Activated gamma-delta T cell (primary cell): Measurements from ENCODE around the gene CAPZA2.
"Not testable (repeated sequence)": the region's sequence is repeated elsewhere in the genome, so short reads cannot be mapped to it uniquely, and the experiment has no call there.

Experiments used
- DNase-seq: peaks from one replicate; lab custom pipeline; 2025; lab: John Stamatoyannopoulos, UW

CAPZA2 gene

DNA sequence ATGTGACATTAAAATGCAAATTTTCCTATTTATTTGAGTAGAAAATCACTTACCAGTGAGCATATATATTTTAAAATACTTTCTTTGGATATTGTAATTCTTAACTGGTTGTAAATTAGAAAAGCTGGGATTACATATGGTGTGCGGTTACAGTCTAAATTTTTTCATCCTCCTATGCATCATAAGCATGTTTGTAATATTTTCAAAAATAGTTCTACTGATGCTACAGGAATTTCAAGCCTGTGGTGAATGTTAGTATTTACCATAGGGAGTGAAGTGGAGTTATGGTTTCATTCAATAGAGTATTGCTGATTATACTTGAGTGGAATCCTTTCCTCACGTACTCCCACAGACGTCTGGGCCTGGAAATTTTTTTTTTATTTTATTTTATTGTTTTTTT, 56.3 kb downstream of the CAPZA2 start:
- no peak for DNase-seq

GRCh38 chr7:116920359-116920758, 58.0 kb downstream of the CAPZA2 start:
- DNase-seq = no peak

DNA sequence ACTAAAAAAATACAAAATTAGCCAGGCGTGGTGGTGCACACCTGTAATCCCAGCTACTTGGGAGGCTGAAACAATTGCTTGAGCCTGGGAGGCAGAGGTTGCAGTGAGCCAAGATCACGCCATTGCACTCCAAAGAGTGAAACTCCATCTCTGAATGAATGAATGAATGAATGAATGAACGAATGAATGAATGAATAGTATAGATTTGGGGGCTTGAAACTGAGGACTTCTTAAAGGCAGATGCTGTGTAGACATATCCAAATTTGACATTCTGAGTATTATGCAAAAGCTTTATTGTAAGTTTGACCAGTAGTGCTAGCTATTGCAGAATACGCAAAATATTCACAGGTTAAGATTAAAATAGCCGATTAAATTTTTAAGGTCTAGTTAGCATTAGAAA, 60.2 kb downstream of the CAPZA2 start:
- DNase-seq = no peak

GRCh38 chr7:116924741-116925140, 62.4 kb downstream of the CAPZA2 start:
- DNase-seq = no peak

DNA sequence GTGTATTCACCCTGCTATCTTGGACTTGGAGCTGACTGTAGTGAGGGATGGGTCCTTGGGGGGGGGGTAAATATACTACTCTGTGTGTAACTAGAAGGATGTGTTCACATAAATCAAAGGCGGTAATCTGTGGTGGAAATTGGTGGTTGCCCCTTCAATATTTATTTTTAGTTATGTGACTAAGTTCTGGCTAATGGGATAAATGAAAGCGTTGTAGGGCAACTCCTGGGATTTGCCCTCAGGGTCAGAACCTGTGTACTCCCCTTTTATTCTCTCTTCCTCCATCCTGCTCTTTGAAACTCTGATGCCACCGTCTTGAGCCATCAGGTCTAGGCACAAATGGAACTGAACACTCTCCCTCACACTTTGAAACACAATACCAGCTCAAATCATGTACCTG, 66.6 kb downstream of the CAPZA2 start:
- no peak for DNase-seq

DNA sequence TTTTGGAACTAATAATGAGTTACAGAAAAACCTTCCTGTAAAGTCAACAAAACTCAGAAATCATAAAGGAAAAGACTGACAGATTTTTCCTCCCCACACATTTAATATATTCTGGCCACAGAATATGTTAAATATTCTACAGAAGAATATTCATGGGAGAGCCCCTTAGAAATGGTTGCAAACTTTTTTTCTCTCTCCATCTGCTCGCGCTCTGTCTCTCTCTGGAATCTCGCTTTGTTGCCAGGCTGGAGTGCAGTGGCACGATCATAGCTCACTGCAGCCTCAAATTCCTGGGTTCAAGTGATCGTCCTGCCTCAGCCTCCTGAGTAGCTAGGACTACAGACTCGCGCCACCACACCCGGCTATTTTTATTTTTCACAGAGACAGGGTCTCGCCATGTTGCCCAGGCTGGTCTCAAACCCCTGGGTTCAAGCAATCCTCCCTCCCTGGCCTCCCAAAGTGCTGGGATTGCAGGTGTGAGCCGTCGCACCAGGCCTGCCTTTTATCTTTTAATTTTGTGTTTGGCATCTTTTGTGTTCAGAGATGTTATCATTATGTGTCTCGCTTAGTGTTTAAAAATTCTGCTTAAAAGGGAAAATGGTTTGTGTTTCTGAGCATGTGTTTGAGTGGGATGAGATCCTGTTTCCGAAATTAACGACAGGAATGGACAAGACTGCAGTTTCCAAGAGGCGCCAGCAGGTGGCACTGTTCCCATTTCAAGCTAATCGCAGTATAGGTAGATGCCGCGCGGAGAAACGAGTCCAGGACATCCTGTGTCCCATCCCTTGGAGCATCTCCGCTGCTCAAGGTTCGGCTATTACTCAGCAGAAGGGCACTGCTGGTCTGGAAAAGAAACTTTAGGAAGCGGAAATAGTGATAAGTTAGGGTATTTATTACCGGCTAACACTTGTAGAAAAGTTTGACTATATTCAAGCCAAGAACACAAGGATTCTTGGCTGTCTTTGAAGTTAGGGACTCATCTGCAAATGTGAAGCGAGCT, 67.8 kb downstream of the CAPZA2 start:
- no peak for DNase-seq

DNA sequence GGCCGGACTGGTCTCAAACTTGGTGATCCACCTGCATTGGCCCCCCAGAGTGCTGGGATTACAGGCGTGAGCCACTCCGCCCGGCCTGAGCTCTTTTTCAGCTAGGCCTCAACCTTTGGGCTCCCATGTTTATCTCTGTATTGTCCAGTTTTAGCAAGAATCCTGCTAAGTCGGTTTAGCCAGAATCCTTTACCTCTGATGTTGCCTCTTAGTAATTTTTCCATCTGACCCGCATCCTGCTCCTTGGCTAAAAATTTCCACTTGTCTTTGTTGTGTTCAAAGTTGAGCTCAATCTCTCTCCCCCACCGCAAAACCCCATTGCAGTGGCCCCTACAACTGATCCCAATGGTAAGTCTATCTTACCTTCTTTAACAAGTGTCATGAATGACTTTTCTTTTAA, 70.2 kb downstream of the CAPZA2 start:
- no peak for DNase-seq

DNA sequence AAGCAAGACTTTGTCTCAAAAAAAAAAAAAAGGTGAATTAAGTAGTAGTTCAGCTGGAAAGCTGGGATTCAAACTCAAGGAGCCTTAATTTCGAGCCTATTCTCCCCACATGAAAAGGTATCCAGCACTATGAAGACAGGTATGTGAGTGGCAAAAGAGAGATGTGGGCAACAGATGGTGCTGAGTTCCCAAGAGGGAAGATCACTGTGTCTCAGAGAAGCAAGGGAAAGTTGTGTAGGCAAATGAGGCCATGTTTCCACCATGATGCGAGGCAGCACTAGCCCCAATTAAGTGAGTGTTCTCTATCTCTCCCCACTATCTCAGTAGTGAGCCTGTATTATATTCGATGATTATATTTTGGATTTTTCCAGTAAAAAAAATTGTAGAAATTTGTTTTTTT, 71.1 kb downstream of the CAPZA2 start:
- no peak for DNase-seq

DNA sequence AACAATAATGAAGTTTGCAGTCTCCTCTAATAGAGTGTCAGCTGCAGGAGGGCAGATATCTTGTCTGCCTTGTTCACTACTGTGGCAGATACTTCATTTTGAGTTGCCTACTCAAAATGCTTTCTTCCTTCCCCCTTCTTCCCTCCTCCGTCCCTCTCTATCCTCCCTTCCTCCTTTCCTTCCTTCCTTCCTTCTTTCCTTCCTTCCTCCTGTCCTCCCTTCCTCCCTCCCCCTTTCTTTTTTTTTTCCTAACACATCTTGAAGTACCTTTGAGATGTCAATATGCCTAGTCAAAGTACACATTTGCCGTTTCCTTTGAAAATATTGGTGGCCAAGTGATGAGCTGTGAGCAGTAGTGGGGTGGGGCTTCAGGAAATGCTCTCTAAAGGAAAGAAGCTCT, 72.2 kb downstream of the CAPZA2 start:
- DNase-seq = no peak

DNA sequence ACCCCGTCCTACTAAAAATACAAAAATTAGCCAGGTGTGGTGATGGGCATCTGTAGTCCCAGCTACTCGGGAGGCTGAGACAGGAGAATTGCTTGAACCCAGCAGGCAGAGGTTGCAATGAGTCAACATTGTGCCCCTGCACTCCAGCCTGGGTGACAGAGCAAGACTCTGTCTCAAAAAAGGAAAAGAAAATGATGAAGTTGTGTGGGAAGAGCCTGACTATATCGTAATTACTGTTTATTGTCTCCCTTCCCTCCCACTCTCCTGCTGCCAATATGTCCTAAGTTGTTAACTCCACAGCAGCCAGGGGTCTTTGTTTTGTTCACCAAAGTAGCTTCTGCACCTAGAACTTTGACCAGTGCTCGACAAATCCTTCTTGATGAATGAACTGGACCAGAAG, 74.5 kb downstream of the CAPZA2 start:
- DNase-seq = not testable (repeated sequence)

DNA sequence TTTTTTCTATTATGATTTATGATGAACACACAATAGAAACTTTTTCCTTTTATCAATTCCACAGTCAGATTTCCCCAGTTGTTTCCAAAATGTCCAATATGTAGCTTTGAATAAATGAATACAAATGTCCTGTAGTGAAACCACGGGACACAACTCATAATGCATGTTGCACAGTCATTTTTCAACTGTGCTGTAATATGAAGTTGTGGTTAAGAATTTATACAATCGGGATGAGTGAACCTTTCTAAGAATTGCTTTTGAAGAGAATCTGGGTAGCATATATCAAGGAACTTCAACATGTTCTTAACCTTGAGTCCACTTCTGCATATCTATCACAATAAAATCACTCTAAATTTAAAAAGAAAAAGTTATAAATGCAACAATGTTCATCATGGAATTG, 76.3 kb downstream of the CAPZA2 start:
- DNase-seq = no peak

- no peak for DNase-seq
These were observed 78.4 kb downstream of the CAPZA2 start for GRCh38 chr7:116940689-116941370.

DNA sequence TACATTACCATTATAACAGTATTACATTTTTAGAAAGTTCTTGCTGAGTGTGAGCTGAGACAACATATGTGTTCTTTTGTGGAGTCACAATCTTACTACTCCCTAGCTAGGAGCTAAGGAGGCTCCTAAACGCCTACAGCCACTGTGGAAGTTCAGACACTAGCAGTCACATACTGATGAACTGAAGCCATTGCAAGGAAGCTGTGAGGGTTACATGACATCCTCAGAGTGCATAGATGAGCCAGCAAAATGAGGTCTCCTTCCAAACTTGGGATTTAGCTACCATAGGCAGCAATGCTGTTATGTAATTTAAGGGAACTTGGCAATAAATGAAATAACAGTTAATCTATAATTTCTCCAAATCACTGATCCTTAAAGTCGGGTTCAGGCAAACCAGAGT, 80.1 kb downstream of the CAPZA2 start:
- DNase-seq = no peak

DNA sequence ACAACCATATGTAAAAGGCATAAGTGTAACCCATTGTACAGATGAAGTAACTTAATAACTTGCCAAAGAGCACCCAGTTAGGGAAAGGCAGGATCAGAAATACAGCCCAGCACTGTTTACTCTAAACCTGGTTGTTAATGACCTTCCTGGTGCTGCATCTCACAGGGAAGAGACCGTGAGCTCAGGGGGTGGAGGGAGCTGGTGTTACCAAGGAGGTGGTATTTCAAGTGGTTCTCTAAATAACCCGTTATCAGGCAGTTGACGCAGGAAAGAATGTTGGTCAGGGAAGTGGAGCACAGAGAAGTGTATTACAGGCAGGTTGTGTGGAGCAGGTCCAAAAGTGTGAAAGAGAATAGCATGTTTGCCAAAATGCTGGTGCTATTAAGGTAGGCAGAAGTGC, 86.5 kb downstream of the CAPZA2 start:
- no peak for DNase-seq

- no peak for DNase-seq
These were observed 87.8 kb downstream of the CAPZA2 start for GRCh38 chr7:116949941-116950801.

- no peak for DNase-seq
These were observed 88.5 kb downstream of the CAPZA2 start for GRCh38 chr7:116950889-116951351.

- no peak for DNase-seq
These were observed 89.2 kb downstream of the CAPZA2 start for GRCh38 chr7:116951366-116952292.

DNA sequence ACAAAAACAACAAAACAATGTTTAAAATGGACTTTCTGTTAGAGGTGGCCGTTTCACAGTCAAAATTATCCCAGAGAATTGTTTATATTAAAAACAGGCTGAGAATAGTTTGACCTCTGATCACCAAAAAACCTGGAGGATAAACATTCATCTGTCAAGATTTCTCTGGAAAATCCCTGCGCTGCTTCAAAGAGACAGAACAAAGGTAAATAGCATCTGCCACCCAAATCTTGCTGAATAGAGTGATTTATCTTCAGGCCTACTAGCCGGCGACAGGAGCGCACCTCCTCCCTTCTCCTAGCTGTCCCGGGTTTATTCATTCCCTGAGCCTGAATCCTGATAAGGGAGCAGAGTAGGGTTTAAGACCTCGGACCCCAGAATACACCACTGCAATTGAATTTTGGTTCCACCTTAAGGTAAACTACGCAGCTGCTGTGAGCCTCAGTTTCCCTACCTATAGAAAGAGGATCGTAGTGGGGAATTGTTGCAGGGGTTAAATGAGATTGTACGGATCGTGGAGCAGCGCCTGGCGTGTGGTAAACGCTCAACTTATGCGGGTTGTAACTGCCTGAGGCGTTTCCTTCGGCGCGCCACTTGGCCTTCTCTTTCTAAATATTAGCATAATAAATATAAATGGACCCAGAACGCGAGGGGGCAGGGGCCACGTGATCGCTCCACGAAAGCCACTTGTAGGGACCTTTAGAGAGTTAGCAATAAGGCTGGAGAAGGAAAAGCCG, 90.4 kb downstream of the CAPZA2 start:
- DNase-seq = no peak

- peak; percentile 35 for DNase-seq
These were observed 91.1 kb downstream of the CAPZA2 start, which contains the start of gene ST7 for GRCh38 chr7:116953372-116953905. Gene ST7 (plus strand): TSS chr7:116953501. CDS start chr7:116953541, 40 bp downstream.
